Endothelial cell (in vitro differentiated cells): ENCODE data around the gene RAPGEF4. TPM values are rescaled to one million over a fixed set of nuclear protein-coding genes. Genes with fewer than 3 reads are reported as not detected.

Experiments used
- DNase-seq: peaks from one replicate; pipeline ENCODE4 v3.0.0; 2021; ENCODE audit warnings: low spot score
- H3K27ac Mint-ChIP-seq: one replicate; pipeline ENCODE4 v1.8.0; 2021; ENCODE audit warnings: mixed read lengths, inconsistent platforms; ENCODE audit not compliant: unreplicated experiment
- H3K27me3 Mint-ChIP-seq: one replicate; pipeline ENCODE4 v1.8.0; 2021; ENCODE audit warnings: mild to moderate bottlenecking, moderate library complexity, mixed read lengths, inconsistent platforms; ENCODE audit not compliant: unreplicated experiment
- H3K36me3 Mint-ChIP-seq: one replicate; pipeline ENCODE4 v1.8.0; 2021; ENCODE audit warnings: mild to moderate bottlenecking, low read depth, mixed read lengths, inconsistent platforms; ENCODE audit not compliant: unreplicated experiment
- H3K4me1 Mint-ChIP-seq: one replicate; pipeline ENCODE4 v1.8.0; 2021; ENCODE audit warnings: mild to moderate bottlenecking, mixed read lengths, inconsistent platforms; ENCODE audit not compliant: unreplicated experiment
- H3K4me3 Mint-ChIP-seq: one replicate; pipeline ENCODE4 v1.8.0; 2021; ENCODE audit warnings: mild to moderate bottlenecking, mixed read lengths, inconsistent platforms; ENCODE audit not compliant: unreplicated experiment
- H3K9me3 Mint-ChIP-seq: one replicate; pipeline ENCODE4 v1.8.0; 2021; ENCODE audit warnings: mixed read lengths, inconsistent platforms; ENCODE audit not compliant: unreplicated experiment
- CTCF ChIP-seq: fragments of 200-600 bp; sonication (generic); IDR thresholded peaks from one replicate; pipeline ENCODE4 v1.5.0; 2021; ENCODE audit warnings: antibody characterized with exemption; ENCODE audit not compliant: unreplicated experiment
- total RNA-seq: library from RNA; stranded (reverse); fragmentation: NEBNext Ultra II Directional; extraction: Animal tissue kit (Norgen Biotek cat#: 25700); gene quantifications from one replicate; pipeline ENCODE4 v1.2.1, GENCODE V29; 2021; ENCODE audit not compliant: unreplicated experiment

RAPGEF4 gene
- total RNA-seq, 1 donor from 2014 or later: 7.5 TPM

GRCh38 chr2:173016451-173016850, 280.8 kb downstream of the RAPGEF4 start:
- Mint-ChIP-seq H3K27me3 (no peaks in the 10 kb centered on the region), H3K4me3 (no peak overlapping the region), H3K27ac (no peak overlapping the region), H3K36me3 (peaks cover 3% of the 10 kb centered on the region), H3K9me3 (no peaks in the 10 kb centered on the region), H3K4me1 (no peaks in the 10 kb centered on the region)
- DNase-seq: no peak
- no peak for TF ChIP-seq CTCF

- H3K4me3 Mint-ChIP-seq: no peak overlapping the region
- DNase-seq: no peak
- H3K9me3 Mint-ChIP-seq: no peaks in the 10 kb centered on the region
- H3K4me1 Mint-ChIP-seq: no peaks in the 10 kb centered on the region
- peaks cover 3% of the 10 kb centered on the region for H3K36me3 Mint-ChIP-seq
- TF ChIP-seq CTCF: no peak
- H3K27ac Mint-ChIP-seq: no peak overlapping the region
- no peaks in the 10 kb centered on the region for H3K27me3 Mint-ChIP-seq
These were observed 282.2 kb downstream of the RAPGEF4 start for GRCh38 chr2:173017646-173018420.

- no peak overlapping the region for H3K27ac Mint-ChIP-seq
- H3K4me3 Mint-ChIP-seq: no peak overlapping the region
- no peaks in the 10 kb centered on the region for H3K9me3 Mint-ChIP-seq
- H3K27me3 Mint-ChIP-seq: no peaks in the 10 kb centered on the region
- TF ChIP-seq CTCF: no peak
- H3K36me3 Mint-ChIP-seq: peaks cover 3% of the 10 kb centered on the region
- H3K4me1 Mint-ChIP-seq: no peaks in the 10 kb centered on the region
- no peak for DNase-seq
These were observed 284.1 kb downstream of the RAPGEF4 start for GRCh38 chr2:173019755-173020154.

- peak; percentile 26 for TF ChIP-seq CTCF
- Mint-ChIP-seq H3K4me3 (no peak overlapping the region), H3K4me1 (no peaks in the 10 kb centered on the region), H3K27me3 (no peaks in the 10 kb centered on the region), H3K36me3 (peaks cover 5% of the 10 kb centered on the region), H3K9me3 (no peaks in the 10 kb centered on the region), H3K27ac (no peak overlapping the region)
- no peak for DNase-seq
These were observed 286.3 kb downstream of the RAPGEF4 start for GRCh38 chr2:173021939-173022371.

- no peak for DNase-seq
- Mint-ChIP-seq H3K36me3 (peaks cover 5% of the 10 kb centered on the region), H3K4me1 (peaks cover 2% of the 10 kb centered on the region), H3K4me3 (no peak overlapping the region), H3K27me3 (no peaks in the 10 kb centered on the region), H3K9me3 (no peaks in the 10 kb centered on the region), H3K27ac (no peak overlapping the region)
- no peak for TF ChIP-seq CTCF
These were observed 288.1 kb downstream of the RAPGEF4 start for GRCh38 chr2:173023718-173024117.
